C4-2B (cell line): Measurements from ENCODE around the gene CLTC.

Experiments used
- CTCF ChIP-seq: fragments of 450-650 bp; conservative IDR thresholded peaks from 2 replicates; pipeline ENCODE4 v1.5.1; 2017; ENCODE audit warnings: mild to moderate bottlenecking
- ZFX ChIP-seq: fragments of 450-650 bp; IDR thresholded peaks from 2 replicates; pipeline ENCODE4 v1.6.1; 2017

GRCh38 chr17:59638553-59638952, 18.9 kb downstream of the CLTC start:
- TF ChIP-seq CTCF (no peak), ZFX (no peak)
